Skeletal muscle satellite cell (primary cell): Measurements from ENCODE around the gene TDRD7.
"Not testable (repeated sequence)": the region's sequence is repeated elsewhere in the genome, so short reads cannot be mapped to it uniquely, and the experiment has no call there.

ENCODE experiments used
- H3K27me3 ChIP-seq: 2 replicates; pipeline ENCODE4 v1.7.0; 2013; ENCODE audit warnings: low read length; ENCODE audit not compliant: control insufficient read depth, insufficient read depth
- H3K36me3 ChIP-seq: 2 replicates; pipeline ENCODE4 v1.7.0; 2013; ENCODE audit warnings: mild to moderate bottlenecking, control low read depth, low read length; ENCODE audit not compliant: insufficient read depth
- H3K4me1 ChIP-seq: 2 replicates; pipeline ENCODE4 v1.7.0; 2013; ENCODE audit warnings: low read length; ENCODE audit not compliant: control insufficient read depth, insufficient read depth
- H3K4me2 ChIP-seq: 2 replicates; pipeline ENCODE4 v1.7.0; 2013; ENCODE audit warnings: mild to moderate bottlenecking, low read length
- H3K4me3 ChIP-seq: 2 replicates; pipeline ENCODE4 v1.7.0; 2013; ENCODE audit warnings: low read length
- H3K9ac ChIP-seq: 2 replicates; pipeline ENCODE4 v1.7.0; 2013; ENCODE audit warnings: mild to moderate bottlenecking, low read depth, low read length, moderate library complexity
- H3K9me3 ChIP-seq: replicated peaks from 2 replicates; pipeline ENCODE4 v1.7.0; 2013; ENCODE audit warnings: mild to moderate bottlenecking, control low read depth, low read length

The TDRD7 gene

GRCh38 chr9:97487107-97487506, 75.2 kb downstream of the TDRD7 start:
- Histone ChIP-seq H3K4me3 (no peak overlapping the region), H3K27me3 (no peaks in the 10 kb centered on the region), H3K9me3 (no peaks in the 10 kb centered on the region), H3K4me2 (no peak overlapping the region), H3K4me1 (no peaks in the 10 kb centered on the region), H3K36me3 (peaks cover 6% of the 10 kb centered on the region), H3K9ac (no peak overlapping the region)

GRCh38 chr9:97487861-97488260, 76.0 kb downstream of the TDRD7 start:
- H3K4me3 ChIP-seq, result no peak overlapping the region
- H3K36me3 ChIP-seq, result peaks cover 4% of the 10 kb centered on the region
- no peaks in the 10 kb centered on the region for H3K9me3 ChIP-seq
- H3K4me1 ChIP-seq, result no peaks in the 10 kb centered on the region
- no peak overlapping the region for H3K9ac ChIP-seq
- H3K4me2 ChIP-seq, result no peak overlapping the region
- H3K27me3 ChIP-seq, result no peaks in the 10 kb centered on the region

GRCh38 chr9:97491216-97491999, 79.5 kb downstream of the TDRD7 start:
- Histone ChIP-seq H3K4me2 (no peak overlapping the region), H3K27me3 (no peaks in the 10 kb centered on the region), H3K4me3 (no peak overlapping the region)

GRCh38 chr9:97497558-97498375, 85.9 kb downstream of the TDRD7 start:
- not testable (repeated sequence) for H3K36me3 ChIP-seq, H3K4me2 ChIP-seq, H3K9me3 ChIP-seq, H3K4me1 ChIP-seq, H3K4me3 ChIP-seq, H3K9ac ChIP-seq
- peaks cover 30% of the 10 kb centered on the region for H3K27me3 ChIP-seq

More at GRCh38 chr9:97491216-97491999, 79.5 kb downstream of the TDRD7 start:
- H3K36me3 ChIP-seq, result no peaks in the 10 kb centered on the region
- no peaks in the 10 kb centered on the region for H3K4me1 ChIP-seq
- no peak overlapping the region for H3K9ac ChIP-seq
- H3K9me3 ChIP-seq, result no peaks in the 10 kb centered on the region

GRCh38 chr9:97498846-97499245, 87.0 kb downstream of the TDRD7 start:
- H3K4me3 ChIP-seq, H3K4me2 ChIP-seq, H3K9ac ChIP-seq, H3K9me3 ChIP-seq, H3K4me1 ChIP-seq, H3K36me3 ChIP-seq: not testable (repeated sequence)
- peaks cover 40% of the 10 kb centered on the region for H3K27me3 ChIP-seq

GRCh38 chr9:97500263-97500662, 88.4 kb downstream of the TDRD7 start:
- no peaks in the 10 kb centered on the region for H3K9me3 ChIP-seq
- H3K4me1 ChIP-seq, result peaks cover 8% of the 10 kb centered on the region
- H3K9ac ChIP-seq, result no peak overlapping the region
- H3K27me3 ChIP-seq, result peaks cover 55% of the 10 kb centered on the region
- no peak overlapping the region for H3K4me3 ChIP-seq
- H3K36me3 ChIP-seq, result no peaks in the 10 kb centered on the region
- H3K4me2 ChIP-seq, result no peak overlapping the region

- peak overlapping the region; percentile 58 for H3K4me3 ChIP-seq
- peak overlapping the region; percentile 63 for H3K4me2 ChIP-seq
- no peaks in the 10 kb centered on the region for H3K9me3 ChIP-seq
- H3K9ac ChIP-seq, result no peak overlapping the region
- H3K27me3 ChIP-seq, result peaks cover 60% of the 10 kb centered on the region
- peaks cover 8% of the 10 kb centered on the region for H3K4me1 ChIP-seq
- no peaks in the 10 kb centered on the region for H3K36me3 ChIP-seq
Observed at GRCh38 chr9:97500765-97501176, 88.9 kb downstream of the TDRD7 start.

- Histone ChIP-seq H3K27me3 (peaks cover 66% of the 10 kb centered on the region), H3K9ac (no peak within 1 kb of the TSS)
Observed at GRCh38 chr9:97501177-97501971, 89.5 kb downstream of the TDRD7 start, which contains the start of gene TMOD1. Gene TMOD1, plus strand, starts transcription at chr9:97501666. Its CDS starts 22,523 bp downstream, at chr9:97524189.

GRCh38 chr9:97501972-97502221, 90.0 kb downstream of the TDRD7 start:
- H3K36me3 ChIP-seq, result no peaks in the 10 kb centered on the region
- H3K4me2 ChIP-seq, result peak overlapping the region; percentile 85
- H3K9ac ChIP-seq, result no peak overlapping the region
- H3K9me3 ChIP-seq, result no peaks in the 10 kb centered on the region
- peak overlapping the region; percentile 66 for H3K4me3 ChIP-seq
- peaks cover 8% of the 10 kb centered on the region for H3K4me1 ChIP-seq
- peaks cover 71% of the 10 kb centered on the region for H3K27me3 ChIP-seq

More at GRCh38 chr9:97501177-97501971, 89.5 kb downstream of the TDRD7 start, which contains the start of gene TMOD1:
- Histone ChIP-seq H3K36me3 (no peaks in the 10 kb centered on the region), H3K4me1 (peaks cover 8% of the 10 kb centered on the region), H3K4me3 (peak within 1 kb of the TSS; percentile 66), H3K4me2 (peak within 1 kb of the TSS; percentile 85), H3K9me3 (no peaks in the 10 kb centered on the region)

GRCh38 chr9:97502222-97502983, 90.5 kb downstream of the TDRD7 start:
- no peak overlapping the region for H3K9ac ChIP-seq
- no peaks in the 10 kb centered on the region for H3K36me3 ChIP-seq
- H3K4me2 ChIP-seq, result peak overlapping the region; percentile 85
- H3K4me1 ChIP-seq, result peaks cover 8% of the 10 kb centered on the region
- no peaks in the 10 kb centered on the region for H3K9me3 ChIP-seq
- peak overlapping the region; percentile 66 for H3K4me3 ChIP-seq
- H3K27me3 ChIP-seq, result peaks cover 75% of the 10 kb centered on the region
